Endothelial cell of umbilical vein (primary cell): Measurements from ENCODE around the gene AKNAD1. TPM values are rescaled to one million over a fixed set of nuclear protein-coding genes. Genes with fewer than 3 reads are reported as not detected.
"Not testable (repeated sequence)": the region's sequence is repeated elsewhere in the genome, so short reads cannot be mapped to it uniquely, and the experiment has no call there.

Source experiments
- BruUV-seq: library from RNA; stranded (reverse); fragments of 400-500 nt; replicated peaks from 2 replicates; lab custom pipeline; 2021; lab: Mats Ljungman, UMichigan
- CTCF ChIA-PET: fragments of 300-600, 350-600 bp; sonication (Branson Sonifier 250); formaldehyde crosslinking; loops from one replicate; lab custom pipeline; 2021; ENCODE audit warnings: antibody characterized with exemption, inconsistent platforms; lab: Charles Lee
- POLR2A ChIA-PET: fragments of 300-600, 350-600 bp; sonication (Branson Sonifier 250); formaldehyde crosslinking; loops from one replicate; lab custom pipeline; 2021; ENCODE audit warnings: antibody characterized with exemption, inconsistent platforms; lab: Charles Lee
- DNase-seq: peaks from one replicate; pipeline ENCODE4 v3.0.0-alpha.2; 2011; ENCODE audit warnings: low read depth, low spot score
- FAIRE-seq: peaks from 2 replicates; lab custom pipeline; 2011; peaks lifted over from hg19 to GRCh38; lab: Jason Lieb, UNC
- H2AFZ ChIP-seq: 2 replicates; pipeline ENCODE4 v1.6.0; 2012; ENCODE audit warnings: low read depth, low read length, control low read depth, inconsistent platforms
- H3K27ac ChIP-seq: 2 replicates; pipeline ENCODE4 v1.5.1; 2011; ENCODE audit warnings: low read depth, mild to moderate bottlenecking, control low read depth, low read length, moderate library complexity; ENCODE audit not compliant: insufficient read depth
- H3K27me3 ChIP-seq, 2 experiments: 2 replicates each; pipeline versions ENCODE4 v1.6.0 to v1.6.1; 2011; ENCODE audit warnings: low read length in 2 of 2, mixed read lengths in 1 of 2; ENCODE audit not compliant: control insufficient read depth in 2 of 2, insufficient read depth in 2 of 2
- H3K36me3 ChIP-seq, 2 experiments: 2 replicates in 1 of 2; 3 replicates in 1 of 2; pipeline ENCODE4 v1.5.1; 2011; ENCODE audit warnings: low read length in 2 of 2, mild to moderate bottlenecking in 1 of 2, moderate library complexity in 1 of 2; ENCODE audit not compliant: control insufficient read depth in 2 of 2, insufficient read depth in 2 of 2; ENCODE audit errors: extremely low read depth in 1 of 2
- H3K4me1 ChIP-seq: 3 replicates; pipeline ENCODE4 v1.5.1; 2011; ENCODE audit warnings: mild to moderate bottlenecking, low read length; ENCODE audit not compliant: control insufficient read depth, insufficient read depth; ENCODE audit errors: extremely low read depth
- H3K4me2 ChIP-seq: 2 replicates; pipeline ENCODE4 v1.6.1; 2011; ENCODE audit warnings: low read length, control low read depth, mixed read lengths; ENCODE audit not compliant: insufficient read depth
- H3K4me3 ChIP-seq, 3 experiments: fragments of 200-600 bp in 1 of 3; sonication (generic), shearing (Covaris generic) in 1 of 3; replicated peaks in 1 of 3; 2 replicates each; pipeline ENCODE4 v1.5.1; 2011 to 2016; ENCODE audit warnings: control low read depth in 3 of 3, low read length in 3 of 3, mild to moderate bottlenecking in 2 of 3, inconsistent platforms in 1 of 3, low read depth in 1 of 3, moderate library complexity in 1 of 3; ENCODE audit not compliant: insufficient read depth in 1 of 3
- H3K79me2 ChIP-seq: 2 replicates; pipeline ENCODE4 v1.6.0; 2012; ENCODE audit warnings: low read length, inconsistent platforms; ENCODE audit not compliant: control insufficient read depth, insufficient read depth
- H3K9ac ChIP-seq: replicated peaks from 2 replicates; pipeline ENCODE3; 2011; ENCODE audit warnings: low read length, control low read depth; ENCODE audit not compliant: insufficient read depth; ENCODE audit errors: extremely low read depth
- H3K9me1 ChIP-seq: replicated peaks from 3 replicates; pipeline ENCODE4 v1.6.0; 2011; ENCODE audit warnings: mild to moderate bottlenecking, low read length; ENCODE audit not compliant: control insufficient read depth, insufficient read depth; ENCODE audit errors: extremely low read depth
- H3K9me3 ChIP-seq: replicated peaks from 2 replicates; pipeline ENCODE4 v1.5.1; 2012; ENCODE audit warnings: low read length, inconsistent platforms; ENCODE audit not compliant: control insufficient read depth, insufficient read depth
- H4K20me1 ChIP-seq: replicated peaks from 2 replicates; pipeline ENCODE3; 2011; ENCODE audit warnings: mild to moderate bottlenecking, low read length; ENCODE audit not compliant: control insufficient read depth, insufficient read depth; ENCODE audit errors: extremely low read depth
- GATA2 ChIP-seq: IDR thresholded peaks from 2 replicates; pipeline ENCODE4 v1.7.0; 2011; ENCODE audit warnings: low read depth, mild to moderate bottlenecking, moderate library complexity, mixed read lengths, low read length; ENCODE audit not compliant: insufficient read length, insufficient read depth
- MAX ChIP-seq: IDR thresholded peaks from 2 replicates; pipeline ENCODE4 v1.6.1; 2011; ENCODE audit not compliant: insufficient read depth, insufficient read length
- dilution Hi-C: fragments of 300-500 bp; cut with MboI; formaldehyde crosslinking; loops from one replicate; pipeline ENCODE4 v1.15.0; 2019; ENCODE audit warnings: low sequenced_read_pairs; ENCODE audit not compliant: extremely low pct_ligation_motif_present
- intact Hi-C: fragments of 100-400 bp; cut with micrococcal nuclease; formaldehyde crosslinking; loops from one replicate; pipeline ENCODE4 v1.10.0; 2022
- polyA plus RNA-seq, 4 experiments: library from polyadenylated mRNA; depleted of rRNA in 3 of 4; stranded (reverse) in 3 of 4; unstranded in 1 of 4; fragments of >200 nt; gene quantifications; 2 replicates each; pipeline versions ENCODE4 v1.2.1 to v1.2.3, GENCODE V29; 2011 to 2012; ENCODE audit warnings: missing spikeins in 1 of 4
- total RNA-seq: library from RNA; stranded (reverse); gene quantifications from 2 replicates; pipeline ENCODE4 v1.2.3, GENCODE V29; 2021

AKNAD1 gene
- total and polyA plus RNA-seq, 2 donors (not counting 3 experiments of a cell fraction or from before 2014, with no cell fraction given) = not detected

- H3K9me1 ChIP-seq = peaks cover 3% of the 10 kb centered on the region
- no TSS peak for BruUV-seq
- peaks cover 16% of the 10 kb centered on the region for H3K79me2 ChIP-seq
- H3K27ac ChIP-seq = peak overlapping the region; percentile 23
- H3K9me3 ChIP-seq = no peaks in the 10 kb centered on the region
- CTCF ChIA-PET = interaction anchor here (0.7 to 2.5 kb wide), 9 partner anchors 8 to 73 kb away, joined by 3 to 16 read pairs (median 4); partner anchors contain the start of gene GPSM2
- no peaks in the 10 kb centered on the region for H3K36me3 ChIP-seq
- no peak overlapping the region for H3K9ac ChIP-seq
- peak overlapping the region; percentile 63 for H2AFZ ChIP-seq
- dilution Hi-C loops = no loop called here
- peak; percentile 20 for TF ChIP-seq GATA2
- TF ChIP-seq MAX = no peak
- FAIRE-seq = peak; percentile 48
- peaks cover 34% of the 10 kb centered on the region for H3K4me1 ChIP-seq
- H4K20me1 ChIP-seq = no peaks in the 10 kb centered on the region
- POLR2A ChIA-PET = no interaction called here
- intact Hi-C loops = loop anchor here (1.0 kb wide), 1 partner anchor 72 kb away; no protein-coding TSS in a partner anchor
- peak; percentile 23 for DNase-seq
- peak overlapping the region; percentile 46 for H3K4me2 ChIP-seq
- no peaks in the 10 kb centered on the region for H3K27me3 ChIP-seq
- no peak overlapping the region for H3K4me3 ChIP-seq
Observed at GRCh38 chr1:108889706-108890384, 33.0 kb upstream of the AKNAD1 start.

- Histone ChIP-seq H3K27ac (peak overlapping the region; percentile 23), H2AFZ (peak overlapping the region; percentile 35), H3K4me2 (peak overlapping the region; percentile 46), H3K79me2 (peaks cover 16% of the 10 kb centered on the region), H3K4me1 (peaks cover 34% of the 10 kb centered on the region)
- POLR2A ChIA-PET, H3K27me3 ChIP-seq, dilution Hi-C loops, FAIRE-seq, intact Hi-C loops, H3K9me1 ChIP-seq, H3K36me3 ChIP-seq, H3K9ac ChIP-seq, H4K20me1 ChIP-seq, H3K9me3 ChIP-seq, BruUV-seq, H3K4me3 ChIP-seq: not testable (repeated sequence)
- CTCF ChIA-PET = interaction anchor here (0.7 to 2.5 kb wide), 9 partner anchors 7 to 73 kb away, joined by 3 to 16 read pairs (median 4); partner anchors contain the start of gene GPSM2
- DNase-seq = peak; percentile 19
Observed at GRCh38 chr1:108889006-108889645, 32.2 kb upstream of the AKNAD1 start.
